ENCODE measurements around the gene MMRN1.

MMRN1 gene

GRCh38 chr4:89915937-89916336 lies 21.3 kb downstream of the MMRN1 start:
- DNase-seq = no peak
- H3K9ac ChIP-seq (ENCODE audit: low read length) = no peak overlapping the region
- H3K18ac ChIP-seq (ENCODE audit: low read length) = no peak overlapping the region
- no peaks in the 10 kb centered on the region for H3K9me3 ChIP-seq (ENCODE audit: insufficient read depth, low read depth, low read length)
- no peak overlapping the region for H4K91ac ChIP-seq (ENCODE audit: low read depth, low read length)
- H3K4me2 ChIP-seq (ENCODE audit: low read length) = no peak overlapping the region
- H3K4ac ChIP-seq (ENCODE audit: low read depth, low read length) = no peak overlapping the region
- H3K27ac ChIP-seq (ENCODE audit: low read depth, low read length) = no peak overlapping the region
- H2BK120ac ChIP-seq (ENCODE audit: insufficient read depth, low read length, poor library complexity) = no peak overlapping the region
- no peak overlapping the region for H2AFZ ChIP-seq (ENCODE audit: insufficient read depth, low read length, poor library complexity)
- no peak overlapping the region for H4K8ac ChIP-seq (ENCODE audit: low read depth, low read length)
- no peaks in the 10 kb centered on the region for H3K4me1 ChIP-seq (ENCODE audit: control insufficient read depth in 1 of 2, insufficient read depth in 2 of 2, low read length in 2 of 2)
- no peak overlapping the region for H3K4me3 ChIP-seq (ENCODE audit: low read depth, low read length)
- no peak overlapping the region for H3K14ac ChIP-seq (ENCODE audit: low read length)
- H2BK12ac ChIP-seq (ENCODE audit: low read length) = no peak overlapping the region
- H2BK5ac ChIP-seq (ENCODE audit: low read depth, low read length, poor library complexity) = no peak overlapping the region
- no peaks in the 10 kb centered on the region for H3K27me3 ChIP-seq (ENCODE audit: insufficient read depth, low read length)
- no peaks in the 10 kb centered on the region for H3K79me2 ChIP-seq (ENCODE audit: control insufficient read depth, insufficient read depth, low read length, poor library complexity)
- H3K23ac ChIP-seq (ENCODE audit: low read length) = no peak overlapping the region
- H3K36me3 ChIP-seq (ENCODE audit: control insufficient read depth in 1 of 2, insufficient read depth in 2 of 2, low read length in 2 of 2) = no peaks in the 10 kb centered on the region
- WGBS (ENCODE audit: extremely low coverage, insufficient coverage, insufficient read length) = no CpG with 5 or more reads among the region's 3 CpGs
- H2AK5ac ChIP-seq (ENCODE audit: low read length) = no peak overlapping the region
- H4K12ac ChIP-seq (ENCODE audit: low read depth, low read length) = no peak overlapping the region
- no peaks in the 10 kb centered on the region for H3K79me1 ChIP-seq (ENCODE audit: low read length)

DNA sequence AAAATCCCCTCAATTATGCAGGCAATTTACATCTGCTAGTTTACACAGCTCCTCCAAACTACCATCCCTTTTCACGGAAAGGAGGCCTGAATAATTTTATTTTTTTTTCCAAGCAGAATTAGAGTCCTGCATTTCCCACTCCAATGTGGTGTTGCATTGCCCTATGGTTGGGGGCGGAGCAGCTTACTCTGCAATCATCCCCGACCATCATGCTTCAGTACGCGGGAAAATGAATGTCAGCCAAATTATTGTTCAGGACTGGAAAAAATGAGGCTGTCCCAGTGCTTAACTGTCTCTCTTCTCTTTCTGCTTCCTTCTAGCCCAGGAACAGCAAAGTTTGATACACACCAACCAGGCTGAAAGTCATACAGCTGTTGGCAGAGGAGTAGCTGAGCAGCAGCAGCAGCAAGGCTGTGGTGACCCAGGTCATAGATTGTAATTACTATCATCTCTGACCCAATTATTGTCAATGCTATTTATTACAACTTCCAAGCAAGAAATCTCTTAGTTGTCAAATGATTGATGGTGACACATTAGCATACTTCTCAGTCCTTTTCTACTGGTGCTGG lies 28.3 kb downstream of the MMRN1 start:
- H2BK120ac ChIP-seq (ENCODE audit: insufficient read depth, low read length, poor library complexity) = no peak overlapping the region
- H3K4me1 ChIP-seq (ENCODE audit: control insufficient read depth in 1 of 2, insufficient read depth in 2 of 2, low read length in 2 of 2) = no peaks in the 10 kb centered on the region
- no peak overlapping the region for H3K27ac ChIP-seq (ENCODE audit: low read depth, low read length)
- no peak overlapping the region for H3K4me3 ChIP-seq (ENCODE audit: low read depth, low read length)
- H2AK5ac ChIP-seq (ENCODE audit: low read length) = no peak overlapping the region
- H3K9ac ChIP-seq (ENCODE audit: low read length) = no peak overlapping the region
- no peaks in the 10 kb centered on the region for H3K9me3 ChIP-seq (ENCODE audit: insufficient read depth, low read depth, low read length)
- no peaks in the 10 kb centered on the region for H3K36me3 ChIP-seq (ENCODE audit: control insufficient read depth in 1 of 2, insufficient read depth in 2 of 2, low read length in 2 of 2)
- no peak overlapping the region for H3K14ac ChIP-seq (ENCODE audit: low read length)
- WGBS (ENCODE audit: extremely low coverage, insufficient coverage, insufficient read length) = no CpG with 5 or more reads among the region's 5 CpGs
- no peak overlapping the region for H3K4ac ChIP-seq (ENCODE audit: low read depth, low read length)
- no peak overlapping the region for H4K12ac ChIP-seq (ENCODE audit: low read depth, low read length)
- no peak overlapping the region for H3K18ac ChIP-seq (ENCODE audit: low read length)
- H4K8ac ChIP-seq (ENCODE audit: low read depth, low read length) = no peak overlapping the region
- H3K4me2 ChIP-seq (ENCODE audit: low read length) = no peak overlapping the region
- H3K23ac ChIP-seq (ENCODE audit: low read length) = no peak overlapping the region
- H3K79me2 ChIP-seq (ENCODE audit: control insufficient read depth, insufficient read depth, low read length, poor library complexity) = no peaks in the 10 kb centered on the region
- no peak overlapping the region for H2AFZ ChIP-seq (ENCODE audit: insufficient read depth, low read length, poor library complexity)
- no peak for DNase-seq
- H2BK12ac ChIP-seq (ENCODE audit: low read length) = no peak overlapping the region
- no peak overlapping the region for H2BK5ac ChIP-seq (ENCODE audit: low read depth, low read length, poor library complexity)
- H4K91ac ChIP-seq (ENCODE audit: low read depth, low read length) = no peak overlapping the region
- H3K27me3 ChIP-seq (ENCODE audit: insufficient read depth, low read length) = no peaks in the 10 kb centered on the region
- H3K79me1 ChIP-seq (ENCODE audit: low read length) = no peaks in the 10 kb centered on the region

DNA sequence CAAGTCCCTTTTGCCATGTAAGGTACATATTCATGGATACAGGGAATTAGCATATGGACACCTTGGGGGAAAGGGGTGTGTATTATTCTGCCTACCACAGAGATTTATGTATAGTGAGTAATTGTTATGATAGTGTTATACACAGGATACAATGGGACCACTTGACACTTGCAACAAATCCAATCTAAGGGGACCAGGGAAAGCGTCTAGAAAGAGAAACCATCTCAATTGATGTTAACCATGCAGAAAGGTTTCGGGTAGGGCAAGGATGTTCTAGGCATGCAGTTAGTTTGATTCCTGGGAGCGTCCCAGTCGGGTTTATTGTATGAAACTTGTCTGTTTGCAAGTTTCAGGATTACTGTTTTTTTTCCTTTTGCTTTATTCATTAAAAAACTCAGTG lies 34.2 kb downstream of the MMRN1 start:
- Histone ChIP-seq H3K9ac (ENCODE audit: low read length) (no peak overlapping the region), H4K12ac (ENCODE audit: low read depth, low read length) (no peak overlapping the region), H2AK5ac (ENCODE audit: low read length) (no peak overlapping the region), H2AFZ (ENCODE audit: insufficient read depth, low read length, poor library complexity) (no peak overlapping the region), H2BK5ac (ENCODE audit: low read depth, low read length, poor library complexity) (no peak overlapping the region), H3K79me1 (ENCODE audit: low read length) (no peaks in the 10 kb centered on the region), H3K27ac (ENCODE audit: low read depth, low read length) (no peak overlapping the region), H4K91ac (ENCODE audit: low read depth, low read length) (no peak overlapping the region), H3K27me3 (ENCODE audit: insufficient read depth, low read length) (no peaks in the 10 kb centered on the region), H3K14ac (ENCODE audit: low read length) (no peak overlapping the region), H3K9me3 (ENCODE audit: insufficient read depth, low read depth, low read length) (no peaks in the 10 kb centered on the region), H2BK120ac (ENCODE audit: insufficient read depth, low read length, poor library complexity) (no peak overlapping the region), H3K4ac (ENCODE audit: low read depth, low read length) (no peak overlapping the region), H3K36me3 (ENCODE audit: control insufficient read depth in 1 of 2, insufficient read depth in 2 of 2, low read length in 2 of 2) (no peaks in the 10 kb centered on the region), H3K4me2 (ENCODE audit: low read length) (no peak overlapping the region), H3K4me3 (ENCODE audit: low read depth, low read length) (no peak overlapping the region), H3K23ac (ENCODE audit: low read length) (no peak overlapping the region), H3K18ac (ENCODE audit: low read length) (no peak overlapping the region), H3K4me1 (ENCODE audit: control insufficient read depth in 1 of 2, insufficient read depth in 2 of 2, low read length in 2 of 2) (no peaks in the 10 kb centered on the region), H4K8ac (ENCODE audit: low read depth, low read length) (no peak overlapping the region), H2BK12ac (ENCODE audit: low read length) (no peak overlapping the region), H3K79me2 (ENCODE audit: control insufficient read depth, insufficient read depth, low read length, poor library complexity) (no peaks in the 10 kb centered on the region)
- no peak for DNase-seq
- no CpG with 5 or more reads among the region's 4 CpGs for WGBS (ENCODE audit: extremely low coverage, insufficient coverage, insufficient read length)

DNA sequence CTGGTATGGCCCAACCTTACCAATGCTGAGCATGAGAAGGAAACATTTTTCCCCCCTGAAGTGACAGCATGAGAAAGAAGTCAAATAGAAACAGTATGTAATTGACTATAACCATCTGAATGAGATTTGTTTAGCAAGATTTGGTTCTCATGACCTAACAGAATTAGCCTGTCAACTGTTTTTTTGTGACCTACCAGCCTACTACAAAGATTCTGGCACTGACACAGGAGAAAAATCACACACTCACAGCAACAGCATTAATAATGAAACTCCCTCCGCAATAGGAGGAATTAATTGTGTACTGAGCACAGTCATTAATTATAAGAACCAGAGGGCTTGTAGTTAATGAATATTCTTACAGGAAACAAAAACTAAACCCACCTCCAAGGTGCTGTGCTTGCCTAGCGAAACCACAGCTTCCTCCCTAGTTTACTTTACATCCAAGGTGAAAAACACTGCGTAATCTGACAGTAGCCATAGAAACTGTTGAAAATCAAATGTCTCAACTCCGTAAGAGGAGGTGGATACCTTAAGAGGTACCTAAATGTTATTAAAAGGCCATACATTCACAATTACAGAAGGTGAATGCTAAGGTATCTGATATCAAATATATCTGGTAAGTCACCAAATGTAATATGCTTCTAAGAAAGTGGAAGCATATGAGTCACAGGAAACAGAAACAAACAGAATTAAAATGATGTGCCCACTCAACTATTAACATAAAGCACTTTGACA lies 34.9 kb downstream of the MMRN1 start:
- Histone ChIP-seq H3K79me2 (ENCODE audit: control insufficient read depth, insufficient read depth, low read length, poor library complexity) (no peaks in the 10 kb centered on the region), H3K14ac (ENCODE audit: low read length) (no peak overlapping the region), H3K23ac (ENCODE audit: low read length) (no peak overlapping the region), H3K4me2 (ENCODE audit: low read length) (no peak overlapping the region), H3K9me3 (ENCODE audit: insufficient read depth, low read depth, low read length) (no peaks in the 10 kb centered on the region), H2BK12ac (ENCODE audit: low read length) (no peak overlapping the region), H4K12ac (ENCODE audit: low read depth, low read length) (no peak overlapping the region), H3K4ac (ENCODE audit: low read depth, low read length) (no peak overlapping the region), H2AK5ac (ENCODE audit: low read length) (no peak overlapping the region), H3K4me1 (ENCODE audit: control insufficient read depth in 1 of 2, insufficient read depth in 2 of 2, low read length in 2 of 2) (no peaks in the 10 kb centered on the region), H4K91ac (ENCODE audit: low read depth, low read length) (no peak overlapping the region), H4K8ac (ENCODE audit: low read depth, low read length) (no peak overlapping the region), H3K27ac (ENCODE audit: low read depth, low read length) (no peak overlapping the region), H3K18ac (ENCODE audit: low read length) (no peak overlapping the region), H2BK120ac (ENCODE audit: insufficient read depth, low read length, poor library complexity) (no peak overlapping the region), H3K4me3 (ENCODE audit: low read depth, low read length) (no peak overlapping the region), H2BK5ac (ENCODE audit: low read depth, low read length, poor library complexity) (no peak overlapping the region), H2AFZ (ENCODE audit: insufficient read depth, low read length, poor library complexity) (no peak overlapping the region), H3K27me3 (ENCODE audit: insufficient read depth, low read length) (no peaks in the 10 kb centered on the region), H3K79me1 (ENCODE audit: low read length) (no peaks in the 10 kb centered on the region), H3K9ac (ENCODE audit: low read length) (no peak overlapping the region), H3K36me3 (ENCODE audit: control insufficient read depth in 1 of 2, insufficient read depth in 2 of 2, low read length in 2 of 2) (no peaks in the 10 kb centered on the region)
- DNase-seq = no peak
- WGBS (ENCODE audit: extremely low coverage, insufficient coverage, insufficient read length) = no CpG with 5 or more reads among the region's 4 CpGs
